HFFc6 (cell line): ENCODE data around the gene LMNTD1. TPM values are rescaled to one million over a fixed set of nuclear protein-coding genes. Genes with fewer than 3 reads are reported as not detected.
"Not testable (repeated sequence)": the region's sequence is repeated elsewhere in the genome, so short reads cannot be mapped to it uniquely, and the experiment has no call there.

ENCODE experiments used
- DNase-seq: peaks from one replicate; pipeline ENCODE4 v3.0.0-alpha.2; 2018
- H3K27ac Mint-ChIP-seq: 2 replicates; pipeline ENCODE4 v1.8.0; 2020; ENCODE audit warnings: mild to moderate bottlenecking, mixed read lengths
- H3K27me3 Mint-ChIP-seq: 2 replicates; pipeline ENCODE4 v1.8.0; 2021; ENCODE audit warnings: mild to moderate bottlenecking, moderate library complexity, mixed read lengths; ENCODE audit not compliant: insufficient read depth
- H3K36me3 Mint-ChIP-seq: 2 replicates; pipeline ENCODE4 v1.8.0; 2021; ENCODE audit warnings: low read depth, mixed read lengths
- H3K4me1 Mint-ChIP-seq: 2 replicates; pipeline ENCODE4 v1.8.0; 2020; ENCODE audit warnings: low read depth, mixed read lengths
- H3K4me3 Mint-ChIP-seq: 2 replicates; pipeline ENCODE4 v1.8.0; 2020; ENCODE audit warnings: mild to moderate bottlenecking, moderate library complexity, mixed read lengths
- H3K9me3 Mint-ChIP-seq: 2 replicates; pipeline ENCODE4 v1.8.0; 2020; ENCODE audit warnings: mild to moderate bottlenecking, mixed read lengths
- CTCF ChIP-seq: fragments of 200-600 bp; sonication (generic); IDR thresholded peaks from 2 replicates; pipeline ENCODE4 v1.5.0; 2021; ENCODE audit warnings: antibody characterized with exemption, mild to moderate bottlenecking
- long read RNA-seq: library from polyadenylated mRNA; unstranded; transcript quantifications from one replicate; pipeline ENCODE4 v2.0.0, GENCODE V29; 2019
- total RNA-seq, 6 experiments: library from RNA; stranded (reverse); fragmentation: NEBNext Ultra II Directional; extraction: Animal tissue kit (Norgen Biotek cat#: 25700); gene quantifications; 2 replicates in 1 of 6; 3 replicates in 5 of 6; pipeline ENCODE4 v1.2.3, GENCODE V29; 2021

Gene LMNTD1
- total RNA-seq: 1 to 10 TPM in 1 of 6 experiments, under 1 TPM in 5; 0.26 to 1.0 (median 0.52) TPM
- long read RNA-seq, partial matches to known transcripts: 0 of 1 reads
- long read RNA-seq, other reads (novel, unspliced or antisense): 1 of 1 reads

- H3K36me3 Mint-ChIP-seq: no peaks in the 10 kb centered on the region
- peak within 1 kb of the TSS; percentile 18 for H3K4me3 Mint-ChIP-seq
- no peak for TF ChIP-seq CTCF
- peaks cover 44% of the 10 kb centered on the region for H3K4me1 Mint-ChIP-seq
- H3K27me3 Mint-ChIP-seq: no peaks in the 10 kb centered on the region
- DNase-seq: peak; percentile 71
- peak within 1 kb of the TSS; percentile 87 for H3K27ac Mint-ChIP-seq
- no peaks in the 10 kb centered on the region for H3K9me3 Mint-ChIP-seq
Observed at GRCh38 chr12:25553098-25553497, at the start of gene LMNTD1. Gene LMNTD1, minus strand, starts transcription at chr12:25553283. Its CDS starts 324 bp downstream, at chr12:25552959.

- Mint-ChIP-seq H3K4me1 (no peaks in the 10 kb centered on the region), H3K4me3 (no peak overlapping the region), H3K36me3 (peaks cover 21% of the 10 kb centered on the region; the same call in 1 of the 2 replicates), H3K27ac (no peak overlapping the region), H3K9me3 (peaks cover 24% of the 10 kb centered on the region), H3K27me3 (peaks cover 2% of the 10 kb centered on the region)
- DNase-seq: no peak
- TF ChIP-seq CTCF: no peak
Observed at GRCh38 chr12:25598956-25599355, 45.9 kb upstream of the LMNTD1 start.

GRCh38 chr12:25595496-25595895 is 42.4 kb upstream of the LMNTD1 start:
- H3K27me3 Mint-ChIP-seq, H3K4me3 Mint-ChIP-seq, H3K4me1 Mint-ChIP-seq, DNase-seq, H3K27ac Mint-ChIP-seq: not testable (repeated sequence)
- Mint-ChIP-seq H3K36me3 (peaks cover 21% of the 10 kb centered on the region; the same call in 1 of the 2 replicates), H3K9me3 (peaks cover 24% of the 10 kb centered on the region)

GRCh38 chr12:25594376-25594775 is 41.3 kb upstream of the LMNTD1 start:
- no peak for DNase-seq
- no peak overlapping the region for H3K27ac Mint-ChIP-seq
- TF ChIP-seq CTCF: no peak
- no peak overlapping the region for H3K4me3 Mint-ChIP-seq
- H3K36me3 Mint-ChIP-seq: peaks cover 14% of the 10 kb centered on the region; the same call in 1 of the 2 replicates
- no peaks in the 10 kb centered on the region; the same call in 1 of the 2 replicates for H3K27me3 Mint-ChIP-seq
- peaks cover 14% of the 10 kb centered on the region for H3K9me3 Mint-ChIP-seq
- H3K4me1 Mint-ChIP-seq: no peaks in the 10 kb centered on the region

GRCh38 chr12:25592725-25593495 is 39.8 kb upstream of the LMNTD1 start:
- Mint-ChIP-seq H3K4me3 (no peak overlapping the region), H3K36me3 (peaks cover 5% of the 10 kb centered on the region), H3K27ac (no peak overlapping the region), H3K9me3 (peaks cover 6% of the 10 kb centered on the region; the same call in 1 of the 2 replicates), H3K27me3 (no peaks in the 10 kb centered on the region; the same call in 1 of the 2 replicates), H3K4me1 (no peaks in the 10 kb centered on the region)
- DNase-seq: no peak
- no peak for TF ChIP-seq CTCF

- peaks cover 4% of the 10 kb centered on the region for H3K4me1 Mint-ChIP-seq
- no peak overlapping the region for H3K27ac Mint-ChIP-seq
- H3K27me3 Mint-ChIP-seq: no peaks in the 10 kb centered on the region; the same call in 1 of the 2 replicates
- DNase-seq: no peak
- H3K9me3 Mint-ChIP-seq: peaks cover 23% of the 10 kb centered on the region
- no peak overlapping the region for H3K4me3 Mint-ChIP-seq
- peak; percentile 54 for TF ChIP-seq CTCF
- H3K36me3 Mint-ChIP-seq: peaks cover 17% of the 10 kb centered on the region
Observed at GRCh38 chr12:25591144-25591543, 38.1 kb upstream of the LMNTD1 start.
